GDM1 (cell line): Measurements from ENCODE around the gene ERC2.

Experiments used
- DNase-seq: peaks from one replicate; lab custom pipeline; 2025; lab: John Stamatoyannopoulos, UW

The ERC2 gene

GRCh38 chr3:55641964-55642363 lies 826.3 kb downstream of the ERC2 start:
- DNase-seq = no peak

- no peak for DNase-seq
Observed at GRCh38 chr3:55639896-55640765, 828.1 kb downstream of the ERC2 start.

- no peak for DNase-seq
Observed at GRCh38 chr3:55639143-55639542, 829.1 kb downstream of the ERC2 start.

- no peak for DNase-seq
Observed at GRCh38 chr3:55637906-55638638, 830.2 kb downstream of the ERC2 start.

GRCh38 chr3:55636300-55637195 lies 831.7 kb downstream of the ERC2 start:
- no peak for DNase-seq

- DNase-seq = no peak
Observed at GRCh38 chr3:55634345-55634744, 833.9 kb downstream of the ERC2 start.

- DNase-seq = no peak
Observed at GRCh38 chr3:55633333-55633732, 834.9 kb downstream of the ERC2 start.

GRCh38 chr3:55631766-55632331 lies 836.4 kb downstream of the ERC2 start:
- no peak for DNase-seq

- no peak for DNase-seq
Observed at GRCh38 chr3:55630921-55631299, 837.4 kb downstream of the ERC2 start.

GRCh38 chr3:55630280-55630920 lies 837.9 kb downstream of the ERC2 start:
- no peak for DNase-seq

- no peak for DNase-seq
Observed at GRCh38 chr3:55629432-55629831, 838.8 kb downstream of the ERC2 start.

- no peak for DNase-seq
Observed at GRCh38 chr3:55626279-55626665, 842.0 kb downstream of the ERC2 start.

- no peak for DNase-seq
Observed at GRCh38 chr3:55624238-55624637, 844.0 kb downstream of the ERC2 start.

GRCh38 chr3:55623786-55624185 lies 844.5 kb downstream of the ERC2 start:
- no peak for DNase-seq

- no peak for DNase-seq
Observed at GRCh38 chr3:55622733-55623132, 845.5 kb downstream of the ERC2 start.

- DNase-seq = no peak
Observed at GRCh38 chr3:55622116-55622515, 846.2 kb downstream of the ERC2 start.

- no peak for DNase-seq
Observed at GRCh38 chr3:55621648-55622047, 846.6 kb downstream of the ERC2 start.

GRCh38 chr3:55621026-55621422 lies 847.2 kb downstream of the ERC2 start:
- DNase-seq = no peak

GRCh38 chr3:55620351-55621025 lies 847.8 kb downstream of the ERC2 start:
- no peak for DNase-seq

GRCh38 chr3:55619046-55619808 lies 849.0 kb downstream of the ERC2 start:
- DNase-seq = no peak
